GM04504 (cell line): Measurements from ENCODE around the gene GRIA4.

Experiments used
- DNase-seq: peaks from one replicate; pipeline ENCODE4 v3.0.0-alpha.2; 2012; ENCODE audit warnings: low read depth

GRIA4 gene

DNA sequence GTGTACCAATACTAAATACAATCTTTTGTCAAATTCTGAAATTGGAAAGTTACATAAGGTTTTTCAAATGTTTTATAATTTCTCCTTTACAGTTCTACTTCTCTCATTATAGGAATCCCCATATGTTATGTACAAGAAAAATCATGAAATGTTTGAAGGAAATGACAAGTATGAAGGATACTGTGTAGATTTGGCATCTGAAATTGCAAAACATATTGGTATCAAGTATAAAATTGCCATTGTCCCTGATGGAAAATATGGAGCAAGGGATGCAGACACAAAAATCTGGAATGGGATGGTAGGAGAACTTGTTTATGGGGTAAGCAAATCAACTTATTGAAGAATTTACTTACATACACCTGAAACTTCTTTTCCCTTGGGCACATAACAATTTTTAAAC, 308.7 kb downstream of the GRIA4 start:
- DNase-seq: no peak

- DNase-seq: no peak
Measured at GRCh38 chr11:105923252-105923651, 313.4 kb downstream of the GRIA4 start.

DNA sequence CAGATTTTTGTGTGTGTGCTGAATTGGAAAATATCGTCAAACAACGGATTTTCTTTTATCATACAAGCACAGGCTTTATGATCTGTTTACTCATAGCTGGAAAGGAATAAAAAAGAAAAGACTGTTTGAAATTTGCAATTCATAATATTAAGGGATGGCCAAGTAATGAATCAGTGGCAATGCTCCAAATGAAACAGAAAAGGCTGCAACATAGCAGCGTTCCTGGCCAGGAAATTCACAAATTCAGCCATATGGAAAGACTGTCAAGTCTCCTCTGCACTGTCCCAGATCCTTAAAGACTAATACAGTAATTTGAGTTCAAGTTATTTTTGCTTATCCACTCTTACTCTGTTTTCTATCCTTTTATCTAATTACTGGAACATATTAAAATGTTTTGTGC, 313.9 kb downstream of the GRIA4 start:
- no peak for DNase-seq

DNA sequence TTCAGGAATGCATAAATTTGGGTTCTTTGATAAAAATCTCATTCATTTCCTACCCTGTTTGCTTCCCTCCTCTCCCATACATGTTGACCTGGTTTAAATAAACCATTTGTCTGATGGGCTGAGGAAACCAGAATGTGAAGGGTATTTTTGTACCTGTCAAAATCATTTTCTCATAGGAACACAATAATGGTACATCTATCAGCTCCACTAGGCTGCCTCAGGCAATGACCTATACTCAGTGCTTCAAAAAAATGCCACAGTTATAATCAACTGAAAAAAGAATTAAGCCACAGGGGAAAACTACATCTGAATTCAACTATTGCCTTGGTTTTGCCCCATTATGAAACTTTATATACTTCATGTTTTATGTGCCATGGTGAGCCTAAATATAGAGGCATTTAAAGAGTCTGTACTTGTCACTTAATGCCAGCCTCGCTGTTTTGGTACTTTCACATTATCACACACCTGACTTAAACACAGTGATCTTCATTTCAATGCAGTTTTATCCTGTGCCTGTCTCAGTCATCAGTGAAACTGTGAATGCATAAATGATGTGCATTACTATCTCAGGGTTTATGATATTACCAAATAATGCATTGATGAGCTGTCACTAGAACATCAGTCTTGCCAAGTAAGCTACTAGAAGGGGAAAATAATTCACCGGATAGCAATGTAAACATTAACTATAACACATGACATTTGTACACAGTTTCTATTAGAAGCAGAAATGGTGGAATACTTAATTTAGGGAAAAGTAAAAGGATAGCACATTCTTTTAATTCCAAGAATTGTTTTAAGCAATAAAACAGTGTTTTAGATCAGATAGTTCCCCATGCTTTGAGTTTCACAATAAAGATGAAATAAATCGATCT, 319.4 kb downstream of the GRIA4 start:
- DNase-seq: no peak

GRCh38 chr11:105933695-105934094, 323.8 kb downstream of the GRIA4 start:
- no peak for DNase-seq

DNA sequence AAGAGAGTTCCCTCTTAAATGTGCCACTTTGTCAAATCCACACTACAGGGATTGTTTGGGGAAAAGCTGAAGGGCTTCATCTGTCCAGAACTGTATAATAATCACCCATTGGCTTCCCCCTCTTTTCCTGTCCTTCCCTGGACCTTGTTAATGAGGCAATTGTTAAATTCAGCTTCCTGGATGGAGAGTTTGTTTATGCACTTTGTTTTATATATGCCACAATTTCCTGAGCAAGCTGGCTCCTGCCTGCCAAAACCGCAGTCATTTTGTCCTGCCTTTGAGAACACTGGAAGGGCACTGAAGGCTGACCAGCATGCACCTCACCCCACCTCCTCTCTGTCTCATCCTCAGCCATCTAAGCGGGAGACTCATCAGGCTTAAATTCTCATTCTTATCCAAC, 325.9 kb downstream of the GRIA4 start:
- no peak for DNase-seq

- DNase-seq: no peak
Measured at GRCh38 chr11:105937331-105937730, 327.5 kb downstream of the GRIA4 start.

DNA sequence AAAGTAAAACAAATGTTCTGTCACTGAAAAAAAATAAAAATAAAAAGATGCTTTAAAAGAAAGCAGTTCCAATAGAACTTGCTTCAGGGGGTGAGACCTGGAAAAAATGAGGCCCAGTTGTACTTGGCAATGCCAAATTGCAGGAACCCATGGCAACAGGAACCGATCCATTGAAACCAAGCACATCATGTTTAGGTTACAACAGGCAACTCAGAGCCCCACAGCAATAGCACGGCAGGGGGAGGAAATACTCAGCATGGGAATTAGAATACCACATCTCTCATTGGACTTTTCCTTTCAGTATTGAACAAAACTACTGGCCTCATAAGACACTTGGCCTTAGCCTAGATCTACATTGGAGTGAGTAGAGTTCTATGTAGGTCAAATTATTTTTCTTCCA, 327.9 kb downstream of the GRIA4 start:
- DNase-seq: no peak

DNA sequence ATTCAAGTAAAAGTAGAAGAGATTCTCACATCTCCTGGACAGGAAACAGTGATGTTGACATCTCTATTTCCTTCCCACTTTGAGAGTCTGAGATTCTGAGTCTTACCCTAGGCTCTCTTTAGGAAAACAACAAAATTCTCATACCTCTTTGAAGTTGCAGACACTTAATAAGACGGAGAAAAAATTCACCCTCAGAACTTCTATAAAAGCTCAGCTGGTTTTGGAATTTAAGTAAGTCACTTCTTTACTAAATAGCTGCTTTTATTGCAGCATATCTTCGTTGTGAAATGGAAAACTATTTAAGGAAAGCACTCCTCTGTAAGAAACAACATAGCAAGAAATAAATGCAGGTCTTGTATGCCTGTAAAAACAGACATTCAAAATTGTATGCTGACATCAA, 333.0 kb downstream of the GRIA4 start:
- DNase-seq: no peak

DNA sequence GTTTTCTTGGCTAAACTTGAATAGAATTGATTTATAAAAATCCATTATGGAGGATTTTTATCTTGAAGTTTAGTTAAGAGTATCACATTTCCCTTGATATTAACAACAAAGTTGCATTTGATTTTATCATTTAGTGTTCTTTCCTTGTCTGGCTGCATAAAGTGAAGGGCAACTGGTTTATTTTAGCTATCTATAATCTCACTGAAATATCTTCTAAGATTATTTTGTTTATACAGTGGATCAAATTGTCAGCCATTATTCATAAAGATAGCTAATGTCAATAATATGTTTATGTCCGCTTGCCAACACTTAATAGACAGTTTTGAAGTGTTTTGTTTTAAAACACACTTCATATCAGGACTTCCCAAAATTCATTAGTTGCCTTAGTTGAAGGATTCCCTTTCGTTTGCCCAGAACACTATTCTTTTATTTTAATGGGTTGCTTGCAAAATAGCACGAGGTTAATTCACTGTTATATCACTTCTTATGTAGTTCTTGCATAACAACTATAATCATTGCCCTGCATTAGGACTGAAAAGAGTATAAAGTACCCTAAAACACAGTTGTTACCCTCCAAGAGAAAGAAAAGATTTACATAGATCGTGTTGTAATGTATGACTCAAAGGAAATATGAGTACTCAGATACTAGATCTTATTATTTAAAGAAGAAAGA, 339.2 kb downstream of the GRIA4 start:
- DNase-seq: no peak

DNA sequence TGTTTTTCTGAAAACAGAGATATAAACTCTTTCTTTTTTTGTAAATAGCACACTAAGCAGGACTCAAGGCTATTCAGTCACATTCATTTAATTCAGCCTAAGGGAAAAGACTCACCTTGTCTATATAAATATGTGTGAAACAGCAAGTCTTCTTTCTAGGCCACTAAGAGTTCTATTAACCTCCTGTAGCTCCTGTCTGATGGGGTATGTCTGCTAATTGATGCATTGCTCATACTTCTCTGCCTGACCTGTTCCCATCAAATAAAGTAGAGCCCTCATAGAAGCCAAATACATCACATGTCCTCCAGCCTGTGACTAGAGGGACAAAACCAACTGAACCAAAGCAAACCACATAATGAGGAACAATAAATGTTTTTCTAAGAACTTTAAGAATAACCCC, 344.0 kb downstream of the GRIA4 start:
- DNase-seq: no peak

GRCh38 chr11:105960252-105961245, 350.7 kb downstream of the GRIA4 start:
- DNase-seq: no peak

DNA sequence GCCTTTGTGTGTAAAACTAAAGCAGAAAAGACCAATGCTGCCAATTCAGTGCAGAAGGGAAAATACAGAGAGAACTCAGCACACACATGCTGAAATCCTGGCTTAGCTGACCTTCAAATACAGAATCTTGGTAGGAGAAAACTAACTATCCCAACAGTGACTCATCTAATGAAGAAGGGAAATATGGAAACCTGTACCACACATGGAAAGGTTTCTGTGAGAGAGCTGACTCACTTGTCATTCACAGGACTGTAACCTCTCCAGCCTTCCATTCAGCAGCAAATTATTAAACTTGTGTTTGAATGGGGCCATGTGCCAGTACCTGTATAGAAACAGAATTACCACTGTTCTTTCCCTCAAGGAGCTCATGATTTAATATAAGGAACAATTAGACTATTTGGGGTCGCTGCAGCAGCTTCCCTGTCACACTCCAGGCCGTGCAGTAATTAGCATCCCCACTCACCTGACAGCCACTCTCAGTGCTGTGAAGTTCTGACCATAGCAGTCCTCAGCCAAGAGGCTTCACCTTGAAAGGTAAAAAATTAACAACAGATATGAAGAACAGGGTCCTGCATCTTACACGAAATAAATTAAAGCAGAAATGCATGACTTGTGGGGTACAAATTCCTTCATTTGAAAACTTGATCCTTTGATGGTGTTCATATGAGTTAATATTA, 358.3 kb downstream of the GRIA4 start:
- no peak for DNase-seq

GRCh38 chr11:105969756-105970155, 359.9 kb downstream of the GRIA4 start:
- DNase-seq: no peak

DNA sequence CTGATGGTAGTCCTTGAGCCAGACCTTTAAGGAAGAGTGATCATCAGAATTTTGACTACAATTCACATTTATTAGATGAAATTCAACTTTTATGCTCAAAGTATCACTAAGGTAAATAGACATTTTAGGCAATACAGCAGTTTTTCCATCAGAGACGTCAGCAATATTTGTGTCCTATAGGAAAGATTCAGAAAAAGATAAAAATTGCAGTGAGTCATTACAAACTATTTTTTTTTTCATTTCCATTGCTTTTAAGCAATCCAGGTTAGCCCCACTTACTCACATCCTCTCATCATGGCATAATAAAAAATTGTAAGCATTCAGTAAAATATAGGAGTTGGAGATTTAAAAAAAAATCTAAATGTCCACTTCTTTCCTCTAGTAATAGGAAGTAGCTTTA, 365.3 kb downstream of the GRIA4 start:
- no peak for DNase-seq

GRCh38 chr11:105979997-105980703, 370.3 kb downstream of the GRIA4 start:
- DNase-seq: no peak

GRCh38 chr11:105986554-105986953, 376.7 kb downstream of the GRIA4 start:
- no peak for DNase-seq

GRCh38 chr11:105988197-105988596, 378.3 kb downstream of the GRIA4 start:
- DNase-seq: no peak

GRCh38 chr11:105989124-105989523, 379.3 kb downstream of the GRIA4 start:
- DNase-seq: no peak

DNA sequence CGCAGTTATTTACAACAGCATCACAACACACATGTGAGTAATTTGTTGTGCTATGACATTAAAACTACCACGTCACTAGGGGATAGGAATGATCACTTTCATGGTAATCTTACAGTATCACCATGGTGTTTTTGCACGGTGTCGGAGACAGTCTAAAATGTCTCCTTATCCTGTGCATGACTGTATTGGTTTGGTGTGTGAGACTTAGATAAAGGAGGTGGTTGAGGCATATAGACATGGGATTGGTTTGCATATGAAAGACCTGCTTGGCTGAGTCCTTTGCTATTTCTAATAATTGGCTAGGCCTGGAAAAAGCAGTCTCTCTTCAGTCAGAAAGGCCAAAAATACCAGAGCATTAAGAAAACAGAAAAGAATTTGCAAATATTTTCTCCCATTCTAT, 382.0 kb downstream of the GRIA4 start:
- no peak for DNase-seq
